PC-9 (cell line): ENCODE data around the gene HAP1.

ENCODE experiments used
- CTCF ChIP-seq: fragments of 200-600 bp; sonication (generic); conservative IDR thresholded peaks from 2 replicates; pipeline ENCODE4 v1.6.1; 2017; ENCODE audit warnings: mixed run types, antibody characterized with exemption, mild to moderate bottlenecking, moderate library complexity
- EZH2 ChIP-seq: fragments of 200-600 bp; sonication (generic); IDR thresholded peaks from 2 replicates; pipeline ENCODE4 v1.8.0; 2017; ENCODE audit warnings: antibody characterized with exemption, low read depth

- no peak for TF ChIP-seq EZH2
- no peak for TF ChIP-seq CTCF
Measured at GRCh38 chr17:41730479-41730878, 4.0 kb downstream of the HAP1 start.
